HuH-7.5 (cell line): ENCODE data around the gene TMEM121.
"Not testable (repeated sequence)": the region's sequence is repeated elsewhere in the genome, so short reads cannot be mapped to it uniquely, and the experiment has no call there.

Experiments
- DNase-seq: peaks from one replicate; pipeline ENCODE4 v3.0.0; 2011; ENCODE audit warnings: low spot score

TMEM121 gene

GRCh38 chr14:105570482-105570881, 44.1 kb downstream of the TMEM121 start:
- no peak for DNase-seq

GRCh38 chr14:105571181-105571951, 45.0 kb downstream of the TMEM121 start:
- not testable (repeated sequence) for DNase-seq

GRCh38 chr14:105572063-105572462, 45.7 kb downstream of the TMEM121 start:
- DNase-seq = not testable (repeated sequence)

- not testable (repeated sequence) for DNase-seq
Observed at GRCh38 chr14:105573841-105574240, 47.5 kb downstream of the TMEM121 start.

- not testable (repeated sequence) for DNase-seq
Observed at GRCh38 chr14:105574411-105574810, 48.0 kb downstream of the TMEM121 start.

DNA sequence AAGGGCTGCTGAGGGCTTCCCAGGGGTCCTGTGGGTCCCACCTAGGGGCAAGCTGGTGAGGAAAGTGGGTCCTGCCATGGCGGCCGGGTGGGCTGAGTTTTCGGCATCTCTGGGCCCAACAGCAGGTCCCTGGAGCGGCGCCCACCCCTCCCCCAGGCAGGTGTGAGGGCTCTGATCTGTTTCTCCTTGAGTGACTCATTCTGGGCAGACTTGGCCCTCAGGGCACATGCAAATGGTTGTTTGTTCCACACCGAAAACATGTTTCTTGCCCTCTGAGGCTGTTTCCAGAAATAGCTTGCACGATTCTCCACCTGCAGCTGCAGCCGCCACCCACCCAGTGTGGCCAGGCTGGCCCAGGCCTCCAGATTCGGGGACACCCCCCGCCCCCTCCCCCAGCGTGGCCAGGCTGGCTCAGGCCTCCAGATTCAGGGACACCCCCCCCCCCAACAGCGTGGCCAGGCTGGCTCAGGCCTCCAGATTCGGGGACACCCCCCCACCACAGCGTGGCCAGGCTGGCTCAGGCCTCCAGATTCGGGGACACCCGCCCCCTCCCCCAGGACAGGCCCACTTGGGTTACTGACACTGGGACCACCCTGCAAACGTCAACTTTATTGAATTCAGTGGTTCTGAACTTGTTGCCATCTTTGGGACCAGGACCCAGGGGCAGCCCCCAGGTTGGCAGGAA, 48.8 kb downstream of the TMEM121 start:
- not testable (repeated sequence) for DNase-seq

GRCh38 chr14:105576525-105577088, 50.2 kb downstream of the TMEM121 start:
- DNase-seq = no peak

DNA sequence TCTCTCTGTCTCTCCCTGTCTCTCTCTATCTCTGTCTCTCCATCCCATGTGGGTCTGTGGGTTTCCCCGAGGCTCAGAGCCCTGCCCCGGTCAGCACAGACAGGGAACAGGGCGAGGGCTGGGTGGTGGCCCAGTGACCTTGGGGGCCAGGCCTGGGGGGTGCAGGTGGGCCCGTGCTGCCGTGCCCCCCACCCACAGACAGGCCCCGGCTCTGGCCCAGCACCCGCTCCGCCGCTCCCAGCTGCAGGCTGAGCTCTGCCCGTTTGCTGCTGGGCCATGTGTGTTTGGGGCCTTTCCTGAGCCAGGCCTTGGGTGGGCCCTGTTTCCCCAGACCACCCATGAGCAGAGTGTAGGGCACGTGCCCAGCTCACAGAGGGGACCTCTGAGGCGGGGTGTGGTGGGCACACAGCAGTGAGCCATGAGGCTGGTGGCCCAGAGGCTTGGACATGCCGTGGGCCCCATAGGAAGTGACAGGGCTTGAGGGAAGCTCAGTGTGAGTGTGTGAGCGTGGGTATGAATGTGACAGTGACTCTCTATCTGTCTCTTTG, 51.0 kb downstream of the TMEM121 start:
- DNase-seq = no peak

- DNase-seq = no peak
Observed at GRCh38 chr14:105578070-105578469, 51.7 kb downstream of the TMEM121 start.

DNA sequence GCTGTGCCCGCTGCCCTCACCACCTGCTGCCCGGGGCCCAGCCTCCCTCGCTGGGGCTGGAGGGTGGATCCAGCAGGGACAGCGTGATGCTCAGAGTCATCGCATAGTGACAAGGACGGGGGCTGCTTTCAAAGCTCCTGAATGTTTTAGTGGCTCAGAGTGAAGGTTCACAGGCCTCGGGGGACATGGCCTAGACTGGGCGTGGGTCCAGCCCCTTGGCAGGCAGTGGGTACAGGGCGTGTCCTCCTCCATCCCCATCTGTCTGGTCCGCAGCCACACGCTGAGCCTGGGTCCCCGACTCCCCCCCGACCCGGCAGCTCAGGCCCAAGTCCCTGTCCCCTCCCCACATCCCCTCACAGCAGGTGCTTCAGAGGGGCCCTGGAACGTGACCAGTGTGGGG, 52.8 kb downstream of the TMEM121 start:
- DNase-seq = not testable (repeated sequence)
